ENCODE data around the gene MYB.

- TF ChIP-seq CTCF (IDR thresholded peaks at IDR 0.05), result no peak
- TF ChIP-seq POLR2A (IDR thresholded peaks at IDR 0.05), result no peak
- TF ChIP-seq POLR2AphosphoS5 (IDR thresholded peaks at IDR 0.05), result no peak
These were observed 46.2 kb downstream of the MYB start for GRCh38 chr6:135227349-135227748.
